Tibial nerve (tissue), 4 donors: ENCODE measurements around the gene DDX25. TPM values are rescaled to one million over a fixed set of nuclear protein-coding genes. Genes with fewer than 3 reads are reported as not detected.

Experiments
- DNase-seq, 2 donors: peaks; one replicate each; pipeline ENCODE4 v3.0.0-alpha.2; 2019; ENCODE audit warnings: low spot score in 2 of 2
- H3K27ac ChIP-seq, 4 donors: fragments of 200-600 bp; sonication (generic) in 3 of 4; one replicate each; pipeline ENCODE4 v1.5.1; 2017 to 2019; ENCODE audit warnings: mild to moderate bottlenecking in 1 of 4
- H3K27me3 ChIP-seq, 2 donors: fragments of 200-600 bp; sonication (generic) in 1 of 2; one replicate each; pipeline versions ENCODE4 v1.5.1 to v1.6.0; 2017 to 2019
- H3K36me3 ChIP-seq, 3 donors: fragments of 200-600 bp; sonication (generic); one replicate each; pipeline ENCODE4 v1.5.1; 2018 to 2019
- H3K4me1 ChIP-seq, 4 donors: fragments of 200-600 bp; sonication (generic) in 3 of 4; one replicate each; pipeline ENCODE4 v1.5.1; 2017 to 2019
- H3K4me3 ChIP-seq, 4 donors: fragments of 200-600 bp; sonication (generic) in 3 of 4; one replicate each; pipeline ENCODE4 v1.5.1; 2017 to 2019; ENCODE audit warnings: mild to moderate bottlenecking in 1 of 4, moderate library complexity in 1 of 4
- H3K9me3 ChIP-seq, 4 donors: fragments of 200-600 bp; sonication (generic) in 3 of 4; one replicate each; pipeline ENCODE4 v1.5.1; 2017 to 2019
- CTCF ChIP-seq, 5 experiments: fragments of 200-600 bp in 3 of 5; fragments of 450-650 bp in 2 of 5; sonication (generic) in 3 of 5; IDR thresholded peaks; one replicate each; pipeline ENCODE4 v1.5.1; 2016 to 2019; ENCODE audit warnings: antibody characterized with exemption in 5 of 5, mild to moderate bottlenecking in 3 of 5, moderate library complexity in 2 of 5
- EP300 ChIP-seq, 2 donors: sonication (generic); formaldehyde crosslinking; IDR thresholded peaks; one replicate each; pipeline ENCODE4 v1.6.1; 2017; ENCODE audit warnings: antibody characterized with exemption in 2 of 2, mild to moderate bottlenecking in 1 of 2
- POLR2A ChIP-seq, 2 donors: fragments of 450-650 bp; IDR thresholded peaks; one replicate each; pipeline ENCODE4 v1.6.1; 2017; ENCODE audit warnings: antibody characterized with exemption in 2 of 2, mild to moderate bottlenecking in 2 of 2, moderate library complexity in 2 of 2
- WGBS, 2 donors: methylation state at CpG; one replicate each; pipeline ENCODE4 v1.1.5; 2018; 5-methylcytosine and 5-hydroxymethylcytosine counted together
- total RNA-seq, 4 donors: library from RNA; depleted of rRNA; stranded (reverse); fragments of >200 nt; gene quantifications; one replicate each; pipeline ENCODE4 v1.1.0, GENCODE V29; 2016

DDX25 gene
- total RNA-seq, 4 donors from 2014 or later, result 0.30 TPM; not detected in 3

DNA sequence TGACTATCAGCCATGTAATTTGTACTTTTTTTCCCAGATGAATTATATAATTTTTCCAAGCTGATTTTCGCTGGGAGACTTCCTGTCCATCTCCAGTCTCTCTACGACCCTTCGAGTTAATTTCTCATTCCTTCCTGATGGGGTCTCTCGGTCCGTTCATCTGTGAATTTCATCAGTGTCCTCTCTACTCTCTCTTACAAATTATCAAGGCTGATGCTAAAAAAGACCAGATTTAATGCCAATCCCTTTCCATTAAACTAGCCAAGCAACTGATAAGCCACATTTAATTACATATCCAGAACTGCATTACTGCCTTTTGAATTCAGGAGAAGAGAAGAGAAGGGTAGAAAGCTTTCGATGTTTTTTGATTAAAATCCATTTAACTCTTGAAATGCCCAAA lies 67.3 kb downstream of the DDX25 start:
- Histone ChIP-seq H3K36me3 (no peaks in the 10 kb centered on the region), H3K9me3 (no peaks in the 10 kb centered on the region), H3K27ac (no peak overlapping the region), H3K27me3 (no peaks in the 10 kb centered on the region), H3K4me3 (no peak overlapping the region), H3K4me1 (no peaks in the 10 kb centered on the region)
- 40 to 50% methylated on average over 6 of the region's 6 CpGs for WGBS, 2 donors
- no peak for DNase-seq
- TF ChIP-seq CTCF (IDR thresholded peaks at IDR 0.05), result no peak
- no peak for TF ChIP-seq EP300 (IDR thresholded peaks at IDR 0.05)
- TF ChIP-seq POLR2A (IDR thresholded peaks at IDR 0.05), result no peak

GRCh38 chr11:125974284-125974683 lies 70.0 kb downstream of the DDX25 start:
- no peaks in the 10 kb centered on the region for H3K9me3 ChIP-seq
- no peak for TF ChIP-seq CTCF (IDR thresholded peaks at IDR 0.05)
- DNase-seq, result no peak
- H3K27ac ChIP-seq, result no peak overlapping the region
- H3K36me3 ChIP-seq, result no peaks in the 10 kb centered on the region
- no peak overlapping the region for H3K4me3 ChIP-seq
- peaks cover 0 to 12% (median 2%) of the 10 kb centered on the region in 4 donors for H3K4me1 ChIP-seq
- no peaks in the 10 kb centered on the region for H3K27me3 ChIP-seq

DNA sequence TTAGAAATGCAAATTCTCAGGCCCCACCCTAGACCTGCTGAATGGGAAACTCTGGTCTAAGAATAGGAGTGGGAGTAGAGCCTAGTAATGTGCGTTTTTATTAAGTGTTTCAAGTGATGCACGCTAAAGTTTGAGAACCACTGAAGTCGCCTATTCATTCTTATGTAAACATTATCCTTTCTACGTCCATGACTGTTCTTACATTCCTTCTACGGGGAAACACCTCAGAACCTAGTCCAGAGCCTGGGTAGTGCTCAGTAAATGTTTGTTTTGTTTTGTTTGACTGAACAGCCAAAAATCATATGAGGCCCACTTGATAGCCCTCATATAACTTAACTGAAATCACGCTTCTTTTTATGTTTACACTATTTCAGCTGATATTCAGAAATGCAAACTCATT lies 71.3 kb downstream of the DDX25 start:
- Histone ChIP-seq H3K9me3 (no peaks in the 10 kb centered on the region), H3K36me3 (peaks cover 0 to 4% (median 0%) of the 10 kb centered on the region in 3 donors), H3K4me1 (peaks cover 0 to 16% (median 2%) of the 10 kb centered on the region in 4 donors), H3K4me3 (no peak overlapping the region), H3K27ac (no peak overlapping the region), H3K27me3 (no peaks in the 10 kb centered on the region)
- 79 to 89% methylated on average over 6 of the region's 6 CpGs for WGBS, 2 donors
- DNase-seq, result no peak
- no peak for TF ChIP-seq POLR2A (IDR thresholded peaks at IDR 0.05)
- no peak for TF ChIP-seq EP300 (IDR thresholded peaks at IDR 0.05)
- no peak for TF ChIP-seq CTCF (IDR thresholded peaks at IDR 0.05)

- H3K27ac ChIP-seq, result no peak overlapping the region
- H3K4me3 ChIP-seq, result no peak overlapping the region
- no peaks in the 10 kb centered on the region for H3K9me3 ChIP-seq
- TF ChIP-seq EP300 (IDR thresholded peaks at IDR 0.05) (no peak), POLR2A (IDR thresholded peaks at IDR 0.05) (no peak), CTCF (IDR thresholded peaks at IDR 0.05) (no peak)
- DNase-seq, result no peak
- H3K4me1 ChIP-seq, result peaks cover 0 to 16% (median 2%) of the 10 kb centered on the region in 4 donors
- H3K36me3 ChIP-seq, result peaks cover 0 to 8% (median 0%) of the 10 kb centered on the region in 3 donors
- H3K27me3 ChIP-seq, result no peaks in the 10 kb centered on the region
Measured at GRCh38 chr11:125976156-125976555, 71.8 kb downstream of the DDX25 start.

DNA sequence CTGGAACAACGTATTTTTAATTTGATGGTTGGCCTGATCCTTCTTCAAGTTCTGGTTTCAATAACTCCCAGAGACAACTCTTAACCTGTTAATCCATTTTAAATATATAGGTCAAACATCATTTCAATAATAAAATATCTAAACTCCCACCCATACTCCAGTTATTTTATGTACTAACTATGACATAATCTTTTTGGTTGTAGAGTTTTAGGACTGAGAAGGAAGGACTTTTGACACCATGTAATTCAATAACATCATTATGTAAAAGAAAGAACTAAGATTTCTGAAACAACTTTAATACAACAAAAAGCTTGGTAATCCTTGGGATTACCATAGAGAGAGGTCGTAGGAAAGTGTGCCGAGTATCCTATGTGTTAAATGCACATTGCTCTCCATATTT lies 73.0 kb downstream of the DDX25 start:
- no peaks in the 10 kb centered on the region for H3K9me3 ChIP-seq
- peaks cover 0 to 16% (median 2%) of the 10 kb centered on the region in 4 donors for H3K4me1 ChIP-seq
- no peak overlapping the region for H3K4me3 ChIP-seq
- H3K27me3 ChIP-seq, result no peaks in the 10 kb centered on the region
- H3K27ac ChIP-seq, result no peak overlapping the region
- TF ChIP-seq EP300 (IDR thresholded peaks at IDR 0.05) (no peak), POLR2A (IDR thresholded peaks at IDR 0.05) (no peak), CTCF (IDR thresholded peaks at IDR 0.05) (no peak)
- DNase-seq, result no peak
- peaks cover 0 to 8% (median 0%) of the 10 kb centered on the region in 3 donors for H3K36me3 ChIP-seq
- WGBS, 2 donors, result 75 to 80% methylated on average over 3 of the region's 3 CpGs
